Endothelial cell (in vitro differentiated cells): ENCODE data around the gene PAM16. TPM values are rescaled to one million over a fixed set of nuclear protein-coding genes. Genes with fewer than 3 reads are reported as not detected.

Experiments
- DNase-seq: peaks from one replicate; pipeline ENCODE4 v3.0.0; 2021; ENCODE audit warnings: low spot score
- H3K27ac Mint-ChIP-seq: one replicate; pipeline ENCODE4 v1.8.0; 2021; ENCODE audit warnings: mixed read lengths, inconsistent platforms; ENCODE audit not compliant: unreplicated experiment
- H3K27me3 Mint-ChIP-seq: one replicate; pipeline ENCODE4 v1.8.0; 2021; ENCODE audit warnings: mild to moderate bottlenecking, moderate library complexity, mixed read lengths, inconsistent platforms; ENCODE audit not compliant: unreplicated experiment
- H3K36me3 Mint-ChIP-seq: one replicate; pipeline ENCODE4 v1.8.0; 2021; ENCODE audit warnings: mild to moderate bottlenecking, low read depth, mixed read lengths, inconsistent platforms; ENCODE audit not compliant: unreplicated experiment
- H3K4me1 Mint-ChIP-seq: one replicate; pipeline ENCODE4 v1.8.0; 2021; ENCODE audit warnings: mild to moderate bottlenecking, mixed read lengths, inconsistent platforms; ENCODE audit not compliant: unreplicated experiment
- H3K4me3 Mint-ChIP-seq: one replicate; pipeline ENCODE4 v1.8.0; 2021; ENCODE audit warnings: mild to moderate bottlenecking, mixed read lengths, inconsistent platforms; ENCODE audit not compliant: unreplicated experiment
- H3K9me3 Mint-ChIP-seq: one replicate; pipeline ENCODE4 v1.8.0; 2021; ENCODE audit warnings: mixed read lengths, inconsistent platforms; ENCODE audit not compliant: unreplicated experiment
- CTCF ChIP-seq: fragments of 200-600 bp; sonication (generic); IDR thresholded peaks from one replicate; pipeline ENCODE4 v1.5.0; 2021; ENCODE audit warnings: antibody characterized with exemption; ENCODE audit not compliant: unreplicated experiment
- total RNA-seq: library from RNA; stranded (reverse); fragmentation: NEBNext Ultra II Directional; extraction: Animal tissue kit (Norgen Biotek cat#: 25700); gene quantifications from one replicate; pipeline ENCODE4 v1.2.1, GENCODE V29; 2021; ENCODE audit not compliant: unreplicated experiment

Gene PAM16
- total RNA-seq, 1 donor from 2014 or later, result 29.5 TPM

- peaks cover 15% of the 10 kb centered on the region for H3K27me3 Mint-ChIP-seq
- no peak overlapping the region for H3K27ac Mint-ChIP-seq
Observed at GRCh38 chr16:4385789-4386450, 34.8 kb upstream of the PAM16 start.

GRCh38 chr16:4385066-4385788 is 34.1 kb upstream of the PAM16 start:
- Mint-ChIP-seq H3K36me3 (peaks cover 10% of the 10 kb centered on the region), H3K9me3 (no peaks in the 10 kb centered on the region), H3K27ac (peak overlapping the region; percentile 18), H3K4me3 (no peak overlapping the region), H3K4me1 (peaks cover 10% of the 10 kb centered on the region), H3K27me3 (peaks cover 13% of the 10 kb centered on the region)
- no peak for DNase-seq
- no peak for TF ChIP-seq CTCF

More at GRCh38 chr16:4385789-4386450, 34.8 kb upstream of the PAM16 start:
- no peak overlapping the region for H3K4me3 Mint-ChIP-seq
- H3K4me1 Mint-ChIP-seq, result peaks cover 7% of the 10 kb centered on the region
- no peak for DNase-seq
- no peaks in the 10 kb centered on the region for H3K9me3 Mint-ChIP-seq
- H3K36me3 Mint-ChIP-seq, result peaks cover 10% of the 10 kb centered on the region
- no peak for TF ChIP-seq CTCF

GRCh38 chr16:4384509-4384942 is 33.4 kb upstream of the PAM16 start:
- Mint-ChIP-seq H3K27me3 (peaks cover 10% of the 10 kb centered on the region), H3K4me1 (peaks cover 6% of the 10 kb centered on the region), H3K4me3 (no peak overlapping the region), H3K9me3 (no peaks in the 10 kb centered on the region), H3K36me3 (peaks cover 4% of the 10 kb centered on the region), H3K27ac (no peak overlapping the region)
- DNase-seq, result no peak
- TF ChIP-seq CTCF, result no peak

GRCh38 chr16:4383591-4384444 is 32.7 kb upstream of the PAM16 start:
- Mint-ChIP-seq H3K4me1 (peaks cover 6% of the 10 kb centered on the region), H3K4me3 (no peak overlapping the region), H3K9me3 (no peaks in the 10 kb centered on the region), H3K27ac (no peak overlapping the region), H3K36me3 (peaks cover 4% of the 10 kb centered on the region), H3K27me3 (peaks cover 10% of the 10 kb centered on the region)
- DNase-seq, result no peak
- TF ChIP-seq CTCF, result no peak
